GM19238 (cell line): ENCODE data around the gene GPAM.
"Not testable (repeated sequence)": the region's sequence is repeated elsewhere in the genome, so short reads cannot be mapped to it uniquely, and the experiment has no call there.

Experiments used
- DNase-seq: peaks from one replicate; pipeline ENCODE4 v3.0.0; 2011; ENCODE audit warnings: low spot score; ENCODE audit not compliant: insufficient read length

The GPAM gene

DNA sequence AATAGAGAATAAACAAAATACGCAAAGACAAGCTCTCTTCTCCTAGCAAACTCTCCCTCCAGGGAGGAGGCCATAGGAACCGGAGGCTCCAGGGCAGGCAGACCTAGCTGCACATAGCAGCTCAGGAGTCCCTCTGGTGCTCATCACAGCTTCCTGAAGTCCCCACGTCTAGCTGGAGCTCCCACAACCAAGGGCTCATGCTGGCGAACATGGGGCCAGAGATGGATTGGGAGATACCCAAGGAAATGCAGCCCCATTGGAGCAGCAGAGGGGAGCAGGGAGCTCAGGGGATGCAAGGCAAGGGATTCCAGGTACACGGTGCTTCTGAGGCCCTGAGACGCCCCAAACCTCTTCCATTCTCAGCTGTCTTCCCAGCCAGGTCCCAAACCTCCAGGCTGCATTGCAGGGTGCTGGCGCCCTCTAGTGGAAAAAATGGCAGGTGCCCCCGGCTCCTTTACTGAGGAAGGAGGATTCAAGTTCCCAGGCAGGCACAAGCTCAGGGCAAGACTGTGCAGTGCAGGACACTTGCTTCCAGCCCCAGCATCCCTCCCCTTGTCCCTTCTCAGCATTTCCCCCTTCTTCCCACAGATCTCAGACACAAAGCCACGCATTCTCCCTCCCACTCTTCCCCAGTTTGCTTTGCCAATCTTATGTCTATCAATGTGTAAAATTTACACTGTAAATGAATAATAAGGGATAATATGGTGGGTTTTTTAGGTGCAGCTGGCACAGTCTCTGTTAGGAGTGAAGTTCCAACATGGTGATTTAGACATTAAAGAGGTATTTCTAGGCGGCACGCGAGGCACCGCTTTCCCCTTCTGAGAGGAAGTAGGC, 46.2 kb downstream of the GPAM start:
- DNase-seq = peak; percentile 32

DNA sequence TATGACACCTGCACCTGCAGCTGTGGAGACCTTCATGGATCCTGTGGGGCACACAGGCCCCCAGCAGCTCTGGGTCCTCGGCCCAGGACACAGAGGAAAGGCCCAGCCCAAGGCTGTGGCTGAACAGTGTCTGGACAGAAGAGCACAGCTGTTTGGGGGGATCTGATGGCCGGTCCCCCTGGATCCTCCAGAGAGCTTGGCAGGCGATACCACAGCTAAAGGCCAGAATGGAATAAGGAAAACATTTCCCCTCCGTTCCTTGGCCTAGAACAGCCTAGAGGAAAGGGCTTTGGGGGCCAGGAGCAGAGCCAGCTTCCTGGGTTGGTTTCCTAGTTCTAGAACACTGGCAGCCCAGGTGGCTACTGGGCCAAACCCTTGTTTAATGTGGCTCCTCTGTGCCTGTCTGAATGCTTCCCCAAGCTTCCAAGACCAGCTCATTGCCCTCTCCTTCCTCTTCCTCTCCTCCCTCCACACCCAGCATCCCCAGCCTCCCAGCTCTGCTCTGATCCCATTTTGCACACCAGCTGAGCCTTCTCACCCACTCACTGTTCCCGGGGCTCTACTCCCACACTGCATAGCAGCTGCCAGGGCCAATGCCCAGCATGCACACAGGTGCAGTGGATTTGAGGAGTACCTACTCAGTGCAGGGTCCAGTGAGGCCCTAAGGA, 46.9 kb downstream of the GPAM start:
- DNase-seq = no peak

- no peak for DNase-seq
These were observed 48.0 kb downstream of the GPAM start for GRCh38 chr10:112135604-112136003.

DNA sequence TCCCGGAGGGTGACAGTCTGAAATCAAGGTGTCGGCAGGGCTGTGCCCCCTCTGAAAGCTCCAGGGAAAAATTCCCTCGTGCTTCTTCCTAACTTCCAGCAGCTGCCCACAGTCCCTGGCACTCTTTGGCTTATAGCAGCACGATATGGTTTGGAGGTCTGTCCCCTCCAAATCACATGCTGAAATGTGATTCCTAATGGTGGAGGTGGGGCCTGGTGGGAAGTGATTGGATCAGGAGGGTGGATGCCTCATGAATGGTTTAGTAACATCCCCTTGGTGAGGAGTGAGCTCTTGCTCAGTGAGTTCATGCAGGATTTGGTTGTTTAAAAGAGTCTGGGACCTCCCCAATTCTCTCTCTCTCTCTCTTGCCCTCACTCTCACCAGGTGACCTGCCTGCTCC, 51.1 kb downstream of the GPAM start:
- DNase-seq = no peak

GRCh38 chr10:112131996-112132395, 51.6 kb downstream of the GPAM start:
- DNase-seq = no peak

DNA sequence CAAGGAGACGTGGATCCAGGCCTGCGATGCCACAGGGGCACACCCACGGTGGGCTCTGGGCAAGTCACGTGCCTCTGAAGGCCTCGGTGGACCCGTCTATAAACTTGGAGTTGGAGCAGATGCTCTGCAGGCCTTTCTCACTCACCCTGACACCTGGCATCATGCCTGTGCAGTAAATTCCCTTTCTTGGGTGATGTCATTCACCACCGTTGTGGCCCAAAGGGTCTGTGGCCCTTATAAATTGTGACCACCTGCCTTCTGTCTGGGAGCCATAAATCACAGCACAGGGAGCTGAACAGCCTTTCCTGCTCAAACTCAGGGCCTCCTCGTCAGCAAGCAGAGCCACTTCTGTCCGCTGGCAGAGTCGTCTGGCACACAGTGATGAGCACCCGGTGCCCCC, 52.2 kb downstream of the GPAM start:
- DNase-seq = no peak

DNA sequence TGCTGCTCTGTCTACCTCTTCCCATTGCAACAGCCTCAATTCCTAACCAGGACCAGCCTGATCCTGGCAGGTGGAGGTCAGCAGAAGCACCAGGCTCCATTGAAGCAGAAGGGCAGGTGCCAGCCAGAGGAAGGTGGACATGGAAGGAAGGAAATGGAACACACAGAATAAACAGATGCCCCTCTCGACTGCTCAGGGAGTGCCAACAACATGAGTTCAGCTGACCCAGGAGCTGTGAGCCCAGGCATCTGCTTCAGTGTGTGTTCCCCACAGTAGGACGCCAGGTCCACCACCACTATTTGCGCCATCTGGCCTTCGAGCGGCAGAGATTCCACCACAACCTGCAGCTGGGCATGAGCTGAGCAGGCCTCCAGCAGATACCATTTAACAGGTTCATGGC, 56.7 kb downstream of the GPAM start:
- DNase-seq = no peak

DNA sequence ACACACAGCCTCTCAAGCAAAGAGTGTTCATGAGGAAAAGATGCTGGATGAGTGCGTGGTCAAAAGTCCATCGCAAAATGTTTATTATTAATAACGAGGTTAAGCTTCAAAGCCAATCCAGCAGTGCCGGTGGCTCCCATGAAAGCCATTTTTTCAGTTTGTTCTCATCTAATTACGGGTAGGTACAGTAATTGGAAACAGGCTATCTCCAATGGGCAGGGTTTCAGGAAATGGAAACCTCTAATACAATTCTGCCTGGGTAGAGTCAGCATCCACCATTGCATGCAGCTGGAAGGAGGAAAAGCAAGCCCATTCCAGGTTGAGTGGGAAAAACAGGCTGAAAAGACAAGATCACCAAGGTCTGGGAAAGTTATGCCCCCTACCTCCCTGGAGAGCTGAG, 57.4 kb downstream of the GPAM start:
- DNase-seq = no peak

GRCh38 chr10:112124866-112125265, 58.7 kb downstream of the GPAM start:
- no peak for DNase-seq

- no peak for DNase-seq
These were observed 60.7 kb downstream of the GPAM start for GRCh38 chr10:112122827-112123226.

DNA sequence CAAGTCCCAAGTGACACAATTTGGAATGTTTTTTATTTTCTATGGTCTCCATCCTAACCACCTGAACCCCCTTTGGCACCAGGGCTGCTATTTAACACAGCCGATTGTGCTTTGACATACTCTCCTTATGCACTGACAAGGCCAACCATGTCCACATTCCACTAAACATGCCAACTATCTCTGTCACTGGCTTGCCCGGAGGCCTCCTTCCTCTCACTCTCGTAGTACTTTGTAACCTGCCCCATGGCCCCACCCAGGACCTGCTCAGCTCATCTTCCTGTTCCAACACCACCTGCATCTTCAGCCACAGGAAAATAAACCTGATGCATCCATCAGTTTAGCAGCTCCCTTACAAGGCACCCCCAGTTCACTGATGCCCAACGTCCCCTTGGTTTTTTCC, 63.1 kb downstream of the GPAM start:
- no peak for DNase-seq

DNA sequence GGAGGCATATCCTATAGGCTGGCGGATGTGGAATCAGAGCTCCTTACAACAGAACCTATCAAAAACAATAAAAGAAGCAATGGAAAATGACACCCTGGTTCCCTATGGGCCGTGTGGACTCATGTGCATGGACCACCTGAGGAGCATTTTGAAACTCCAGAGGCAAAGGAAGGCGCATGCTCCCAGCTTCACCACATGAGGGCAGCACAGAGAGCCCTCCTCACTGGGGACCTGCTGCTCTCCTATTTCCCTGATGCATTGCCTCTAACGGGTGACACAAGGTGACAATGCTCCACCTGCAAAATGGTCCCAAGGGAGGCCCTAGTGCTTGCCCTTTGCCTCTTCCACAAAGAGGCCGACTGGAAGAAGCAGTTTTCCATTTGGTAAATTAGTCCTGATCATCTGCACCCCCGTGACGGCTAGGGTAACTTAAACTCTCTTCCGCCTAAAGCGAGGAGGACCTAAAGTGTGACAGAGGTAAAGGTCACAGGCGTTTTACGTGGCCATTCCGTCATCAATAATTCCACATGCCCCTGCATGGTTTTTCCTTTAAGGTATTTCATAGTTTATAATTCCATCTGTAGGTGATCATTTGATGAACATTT, 67.7 kb downstream of the GPAM start:
- DNase-seq = peak; percentile 44

DNA sequence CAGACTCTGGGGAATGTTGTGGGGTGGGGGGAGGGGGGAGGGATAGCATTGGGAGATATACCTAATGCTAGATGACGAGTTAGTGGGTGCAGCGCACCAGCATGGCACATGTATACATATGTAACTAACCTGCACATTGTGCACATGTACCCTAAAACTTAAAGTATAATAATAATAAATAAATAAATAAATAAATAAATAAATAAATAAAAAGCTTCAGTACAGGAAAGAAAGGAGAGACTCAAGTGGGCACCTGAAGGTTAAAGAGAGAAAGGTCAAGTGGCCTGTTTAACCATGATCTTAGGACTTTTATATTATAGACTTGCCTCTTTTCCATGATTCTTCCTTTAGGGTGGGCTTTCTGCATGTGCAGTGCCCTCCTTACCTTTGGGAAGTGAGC, 73.8 kb downstream of the GPAM start:
- not testable (repeated sequence) for DNase-seq
